Activated T-cell treated with anti-CD3 and anti-CD28 coated beads, Interleukin-2, amount 50 U/mL, for 4 hours (primary cell): Measurements from ENCODE around the gene UBA6. TPM values are rescaled to one million over a fixed set of nuclear protein-coding genes. Genes with fewer than 3 reads are reported as not detected.
A peak's percentile ranks its signal among the peaks of the same experiment; 100 is the strongest.

Experiments
- ATAC-seq, 2 donors: fragments of 200-7000 bp; cut with Tn5 transposase; one replicate each; pipeline ENCODE4 v1.10.0; 2021
- DNase-seq: peaks from one replicate; pipeline ENCODE4 v3.0.0-alpha.2; 2020
- H3K27me3 Mint-ChIP-seq: one replicate; pipeline ENCODE4 v1.8.0; 2021; ENCODE audit warnings: low read depth, mixed read lengths
- H3K36me3 Mint-ChIP-seq: one replicate; pipeline ENCODE4 v1.8.0; 2022; ENCODE audit warnings: mixed read lengths; ENCODE audit not compliant: insufficient read depth
- H3K4me1 Mint-ChIP-seq: one replicate; pipeline ENCODE4 v1.8.0; 2021; ENCODE audit warnings: low read depth, mixed read lengths
- H3K4me3 Mint-ChIP-seq: one replicate; pipeline ENCODE4 v1.8.0; 2021; ENCODE audit warnings: mild to moderate bottlenecking, moderate library complexity, mixed read lengths
- H3K9me3 Mint-ChIP-seq: one replicate; pipeline ENCODE4 v1.8.0; 2021; ENCODE audit warnings: mixed read lengths
- total RNA-seq, 3 donors: library from RNA; stranded (reverse); gene quantifications; one replicate each; pipeline ENCODE4 v1.2.1, GENCODE V29; 2021

UBA6 gene
- total RNA-seq, 3 donors from 2014 or later = 51.1 to 72.5 (median 63.6) TPM

- Mint-ChIP-seq H3K27me3 (no peaks in the 10 kb centered on the region), H3K4me3 (no peak overlapping the region), H3K36me3 (peaks cover 23% of the 10 kb centered on the region), H3K9me3 (peaks cover 13% of the 10 kb centered on the region), H3K4me1 (peaks cover 2% of the 10 kb centered on the region)
- DNase-seq (no peak), ATAC-seq (no peak)
These were observed 97.0 kb downstream of the UBA6 start for GRCh38 chr4:67604029-67604381.

- peaks cover 5% of the 10 kb centered on the region for H3K4me1 Mint-ChIP-seq
- no peak for ATAC-seq
- H3K9me3 Mint-ChIP-seq = peaks cover 13% of the 10 kb centered on the region
- H3K27me3 Mint-ChIP-seq = no peaks in the 10 kb centered on the region
- DNase-seq = no peak
- peaks cover 26% of the 10 kb centered on the region for H3K36me3 Mint-ChIP-seq
- no peak overlapping the region for H3K4me3 Mint-ChIP-seq
These were observed 97.5 kb downstream of the UBA6 start for GRCh38 chr4:67603310-67604028.

GRCh38 chr4:67593741-67594175 is 107.2 kb downstream of the UBA6 start:
- Mint-ChIP-seq H3K36me3 (peaks cover 24% of the 10 kb centered on the region), H3K4me1 (peaks cover 3% of the 10 kb centered on the region), H3K27me3 (no peaks in the 10 kb centered on the region), H3K4me3 (no peak overlapping the region), H3K9me3 (peaks cover 6% of the 10 kb centered on the region)
- DNase-seq (no peak), ATAC-seq (no peak)

GRCh38 chr4:67587156-67587555 is 113.8 kb downstream of the UBA6 start:
- Mint-ChIP-seq H3K4me3 (no peak overlapping the region), H3K4me1 (no peaks in the 10 kb centered on the region), H3K27me3 (no peaks in the 10 kb centered on the region), H3K9me3 (no peaks in the 10 kb centered on the region), H3K36me3 (no peaks in the 10 kb centered on the region)
- no peak for DNase-seq
- ATAC-seq = no peak

GRCh38 chr4:67584496-67584895 is 116.5 kb downstream of the UBA6 start:
- Mint-ChIP-seq H3K27me3 (no peaks in the 10 kb centered on the region), H3K36me3 (peaks cover under 1% of the 10 kb centered on the region), H3K9me3 (no peaks in the 10 kb centered on the region), H3K4me3 (no peak overlapping the region), H3K4me1 (peaks cover 17% of the 10 kb centered on the region)
- DNase-seq (no peak), ATAC-seq (no peak)

- H3K27me3 Mint-ChIP-seq = no peaks in the 10 kb centered on the region
- ATAC-seq (no peak), DNase-seq (no peak)
- H3K4me3 Mint-ChIP-seq = peak overlapping the region; percentile 48
- no peaks in the 10 kb centered on the region for H3K9me3 Mint-ChIP-seq
- peaks cover 3% of the 10 kb centered on the region for H3K36me3 Mint-ChIP-seq
- peaks cover 25% of the 10 kb centered on the region for H3K4me1 Mint-ChIP-seq
These were observed 119.0 kb downstream of the UBA6 start for GRCh38 chr4:67581913-67582312.

GRCh38 chr4:67581208-67581857 is 119.6 kb downstream of the UBA6 start:
- H3K4me3 Mint-ChIP-seq = peak overlapping the region; percentile 48
- H3K36me3 Mint-ChIP-seq = peaks cover 3% of the 10 kb centered on the region
- peaks cover 28% of the 10 kb centered on the region for H3K4me1 Mint-ChIP-seq
- DNase-seq = no peak
- H3K9me3 Mint-ChIP-seq = no peaks in the 10 kb centered on the region
- H3K27me3 Mint-ChIP-seq = no peaks in the 10 kb centered on the region
- peak; percentile 86 to 89 for ATAC-seq

GRCh38 chr4:67580577-67580976 is 120.4 kb downstream of the UBA6 start:
- Mint-ChIP-seq H3K4me1 (peaks cover 36% of the 10 kb centered on the region), H3K36me3 (peaks cover 3% of the 10 kb centered on the region), H3K9me3 (no peaks in the 10 kb centered on the region), H3K4me3 (peak overlapping the region; percentile 3), H3K27me3 (no peaks in the 10 kb centered on the region)
- DNase-seq (no peak), ATAC-seq (peak; percentile 15 to 27)

GRCh38 chr4:67576538-67576937 is 124.4 kb downstream of the UBA6 start:
- no peaks in the 10 kb centered on the region for H3K27me3 Mint-ChIP-seq
- H3K9me3 Mint-ChIP-seq = no peaks in the 10 kb centered on the region
- H3K4me1 Mint-ChIP-seq = peaks cover 53% of the 10 kb centered on the region
- H3K36me3 Mint-ChIP-seq = peaks cover 3% of the 10 kb centered on the region
- DNase-seq (no peak), ATAC-seq (no peak)
- no peak overlapping the region for H3K4me3 Mint-ChIP-seq

- ATAC-seq (no peak), DNase-seq (no peak)
- peaks cover 3% of the 10 kb centered on the region for H3K36me3 Mint-ChIP-seq
- H3K4me1 Mint-ChIP-seq = peaks cover 48% of the 10 kb centered on the region
- H3K9me3 Mint-ChIP-seq = no peaks in the 10 kb centered on the region
- H3K27me3 Mint-ChIP-seq = no peaks in the 10 kb centered on the region
- peak overlapping the region; percentile 72 for H3K4me3 Mint-ChIP-seq
These were observed 124.9 kb downstream of the UBA6 start for GRCh38 chr4:67576059-67576466.

- Mint-ChIP-seq H3K9me3 (no peaks in the 10 kb centered on the region), H3K4me1 (peaks cover 42% of the 10 kb centered on the region), H3K4me3 (peak overlapping the region; percentile 72), H3K27me3 (no peaks in the 10 kb centered on the region), H3K36me3 (peaks cover 3% of the 10 kb centered on the region)
- ATAC-seq (peak; percentile 59 to 63), DNase-seq (no peak)
These were observed 125.5 kb downstream of the UBA6 start for GRCh38 chr4:67575232-67576058.

- Mint-ChIP-seq H3K27me3 (no peaks in the 10 kb centered on the region), H3K4me1 (peaks cover 44% of the 10 kb centered on the region), H3K4me3 (no peak overlapping the region), H3K9me3 (no peaks in the 10 kb centered on the region), H3K36me3 (no peaks in the 10 kb centered on the region)
- no peak for DNase-seq
- peak; percentile 33 to 47 for ATAC-seq
These were observed 127.8 kb downstream of the UBA6 start for GRCh38 chr4:67573193-67573592.

- DNase-seq (no peak), ATAC-seq (no peak)
- no peaks in the 10 kb centered on the region for H3K27me3 Mint-ChIP-seq
- no peaks in the 10 kb centered on the region for H3K9me3 Mint-ChIP-seq
- H3K36me3 Mint-ChIP-seq = no peaks in the 10 kb centered on the region
- H3K4me3 Mint-ChIP-seq = no peak overlapping the region
- peaks cover 45% of the 10 kb centered on the region for H3K4me1 Mint-ChIP-seq
These were observed 129.0 kb downstream of the UBA6 start for GRCh38 chr4:67571975-67572374.

GRCh38 chr4:67570537-67570936 is 130.4 kb downstream of the UBA6 start:
- Mint-ChIP-seq H3K4me1 (peaks cover 37% of the 10 kb centered on the region), H3K4me3 (no peak overlapping the region), H3K9me3 (no peaks in the 10 kb centered on the region), H3K36me3 (no peaks in the 10 kb centered on the region), H3K27me3 (no peaks in the 10 kb centered on the region)
- no peak for ATAC-seq
- no peak for DNase-seq
